Progenitor cell of endocrine pancreas (in vitro differentiated cells): ENCODE results near the gene ZFHX3. TPM values are rescaled to one million over a fixed set of nuclear protein-coding genes. Genes with fewer than 3 reads are reported as not detected.

Source experiments
- DNase-seq: peaks from one replicate; pipeline ENCODE4 v3.0.0; 2021; ENCODE audit warnings: low spot score; ENCODE audit not compliant: unreplicated experiment
- H3K27ac Mint-ChIP-seq: 2 replicates; pipeline ENCODE4 v1.8.0; 2021; ENCODE audit warnings: mild to moderate bottlenecking, moderate library complexity, mixed read lengths
- H3K27me3 Mint-ChIP-seq: 2 replicates; pipeline ENCODE4 v1.8.0; 2021; ENCODE audit warnings: mixed read lengths
- H3K36me3 Mint-ChIP-seq: 2 replicates; pipeline ENCODE4 v1.8.0; 2022; ENCODE audit warnings: mixed read lengths; ENCODE audit not compliant: insufficient read depth
- H3K4me1 Mint-ChIP-seq: 2 replicates; pipeline ENCODE4 v1.8.0; 2021; ENCODE audit warnings: low read depth, mixed read lengths
- H3K4me3 Mint-ChIP-seq: 2 replicates; pipeline ENCODE4 v1.8.0; 2021; ENCODE audit warnings: low read depth, mild to moderate bottlenecking, moderate library complexity, mixed read lengths
- H3K9me3 Mint-ChIP-seq: 2 replicates; pipeline ENCODE4 v1.8.0; 2021; ENCODE audit warnings: low read depth, mixed read lengths
- CTCF ChIP-seq: fragments of 200-600 bp; sonication (generic); IDR thresholded peaks from one replicate; pipeline ENCODE4 v1.5.0; 2021; ENCODE audit warnings: antibody characterized with exemption, mild to moderate bottlenecking; ENCODE audit not compliant: unreplicated experiment
- total RNA-seq: library from RNA; stranded (reverse); gene quantifications from 2 replicates; pipeline ENCODE4 v1.2.1, GENCODE V29; 2021

The ZFHX3 gene
- total RNA-seq, 1 donor from 2014 or later: 54.0 TPM

DNA sequence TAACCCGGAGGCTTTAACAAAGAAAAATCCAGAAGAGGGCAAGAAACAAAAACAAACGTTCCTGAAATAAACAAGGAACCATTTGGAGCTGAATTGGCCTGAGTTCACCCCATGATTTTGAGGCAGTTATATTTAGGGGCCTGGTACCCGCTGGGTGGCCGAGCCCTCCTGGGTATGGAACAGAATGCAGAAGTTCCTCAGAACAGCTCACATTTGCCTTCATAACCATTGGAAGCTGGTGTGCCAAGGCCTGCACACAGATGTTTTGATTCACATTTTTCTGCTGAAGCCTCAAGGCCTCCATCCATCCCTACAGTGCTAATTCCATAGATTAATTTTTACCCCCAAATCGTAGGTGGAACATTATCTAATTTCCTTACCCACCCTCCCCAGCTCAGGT, 3.3 kb upstream of the ZFHX3 start:
- Mint-ChIP-seq H3K36me3 (no peaks in the 10 kb centered on the region), H3K4me1 (peaks cover 33% of the 10 kb centered on the region), H3K9me3 (no peaks in the 10 kb centered on the region), H3K27ac (no peak overlapping the region), H3K27me3 (no peaks in the 10 kb centered on the region), H3K4me3 (no peak overlapping the region)
- TF ChIP-seq CTCF: no peak
- DNase-seq: no peak

- H3K27ac Mint-ChIP-seq: no peak overlapping the region
- no peak for DNase-seq
- H3K4me3 Mint-ChIP-seq: no peak overlapping the region
- H3K9me3 Mint-ChIP-seq: no peaks in the 10 kb centered on the region
- no peaks in the 10 kb centered on the region for H3K27me3 Mint-ChIP-seq
- no peak for TF ChIP-seq CTCF
- no peaks in the 10 kb centered on the region for H3K36me3 Mint-ChIP-seq
- peaks cover 32% of the 10 kb centered on the region for H3K4me1 Mint-ChIP-seq
Measured at GRCh38 chr16:73050201-73051099, 2.5 kb upstream of the ZFHX3 start.

GRCh38 chr16:73049511-73049910, 1.6 kb upstream of the ZFHX3 start:
- no peak for TF ChIP-seq CTCF
- H3K4me1 Mint-ChIP-seq: peaks cover 34% of the 10 kb centered on the region
- H3K36me3 Mint-ChIP-seq: no peaks in the 10 kb centered on the region
- no peak overlapping the region for H3K27ac Mint-ChIP-seq
- no peaks in the 10 kb centered on the region for H3K27me3 Mint-ChIP-seq
- no peak for DNase-seq
- H3K4me3 Mint-ChIP-seq: no peak overlapping the region
- H3K9me3 Mint-ChIP-seq: no peaks in the 10 kb centered on the region

DNA sequence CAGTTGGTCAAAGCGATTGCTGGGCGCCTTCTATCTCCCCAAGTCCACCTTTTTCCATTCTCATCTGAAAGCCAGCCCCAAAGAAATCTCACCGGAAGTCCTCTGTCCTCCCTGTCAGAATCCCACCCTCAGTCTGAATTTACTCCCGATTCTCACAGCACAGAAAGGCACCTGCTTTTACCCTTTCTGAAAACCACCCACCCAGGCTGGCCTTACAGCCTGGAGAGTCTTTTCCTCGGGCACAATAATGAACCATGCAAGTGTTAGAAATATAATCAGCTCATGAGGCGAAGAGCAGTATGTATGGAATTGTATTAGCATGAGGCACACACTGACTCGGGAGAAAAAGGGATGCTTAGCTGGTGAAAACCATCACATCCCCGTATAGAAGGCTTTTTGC, 1.2 kb upstream of the ZFHX3 start:
- peak overlapping the region; percentile 91 for H3K27ac Mint-ChIP-seq

More for the DNA sequence above, 1.2 kb upstream of the ZFHX3 start:
- no peak for TF ChIP-seq CTCF
- peaks cover 38% of the 10 kb centered on the region for H3K4me1 Mint-ChIP-seq
- no peak for DNase-seq
- no peaks in the 10 kb centered on the region for H3K36me3 Mint-ChIP-seq
- H3K4me3 Mint-ChIP-seq: peak overlapping the region; percentile 60
- no peaks in the 10 kb centered on the region for H3K9me3 Mint-ChIP-seq
- H3K27me3 Mint-ChIP-seq: no peaks in the 10 kb centered on the region
